Neural progenitor cell (in vitro differentiated cells): Measurements from ENCODE around the gene PCED1A. TPM values are rescaled to one million over a fixed set of nuclear protein-coding genes. Genes with fewer than 3 reads are reported as not detected.

Experiments
- DNase-seq: peaks from one replicate; pipeline ENCODE4 v3.0.0-alpha.2; 2016; ENCODE audit warnings: low spot score
- H2AFZ ChIP-seq: fragments of 200-600 bp; sonication (generic); replicated peaks from 2 replicates; pipeline ENCODE4 v1.6.1; 2016; ENCODE audit warnings: antibody characterized with exemption
- H3F3A ChIP-seq: fragments of 200-600 bp; sonication (generic); 2 replicates; pipeline ENCODE4 v1.6.1; 2016; ENCODE audit warnings: antibody characterized with exemption, low read depth
- H3K27ac ChIP-seq: fragments of 200-600 bp; sonication (generic); 2 replicates; pipeline ENCODE4 v1.5.1; 2016; ENCODE audit warnings: mild to moderate bottlenecking
- H3K27me3 ChIP-seq: fragments of 200-600 bp; sonication (generic); 2 replicates; pipeline ENCODE4 v1.6.1; 2016; ENCODE audit warnings: mild to moderate bottlenecking, moderate library complexity
- H3K36me3 ChIP-seq: fragments of 200-600 bp; sonication (generic); 2 replicates; pipeline ENCODE4 v1.5.1; 2016
- H3K4me1 ChIP-seq: fragments of 200-600 bp; sonication (generic); 2 replicates; pipeline ENCODE4 v1.6.1; 2016; ENCODE audit warnings: mixed run types
- H3K4me2 ChIP-seq: fragments of 200-600 bp; sonication (generic); 2 replicates; pipeline ENCODE4 v1.6.1; 2016
- H3K4me3 ChIP-seq: fragments of 200-600 bp; sonication (generic); 2 replicates; pipeline ENCODE4 v1.5.1; 2016
- H3K79me2 ChIP-seq: fragments of 200-600 bp; sonication (generic); 2 replicates; pipeline ENCODE4 v1.6.1; 2016; ENCODE audit warnings: low read depth
- H3K9ac ChIP-seq: fragments of 200-600 bp; sonication (generic); 2 replicates; pipeline ENCODE4 v1.6.1; 2016
- H3K9me3 ChIP-seq: fragments of 200-600 bp; sonication (generic); 2 replicates; pipeline ENCODE4 v1.5.1; 2016; ENCODE audit warnings: low read depth
- H4K20me1 ChIP-seq: fragments of 200-600 bp; sonication (generic); 2 replicates; pipeline ENCODE4 v1.6.1; 2016; ENCODE audit warnings: low read depth
- H3K27ac Mint-ChIP-seq: 3 replicates; pipeline ENCODE4 v1.8.0; 2021; ENCODE audit warnings: mixed read lengths
- H3K27me3 Mint-ChIP-seq: 2 replicates; pipeline ENCODE4 v1.8.0; 2022; ENCODE audit warnings: low read depth, mild to moderate bottlenecking, inconsistent platforms, moderate library complexity, mixed read lengths; ENCODE audit not compliant: insufficient read depth
- H3K36me3 Mint-ChIP-seq: 3 replicates; pipeline ENCODE4 v1.8.0; 2021; ENCODE audit warnings: mixed read lengths
- H3K4me1 Mint-ChIP-seq: 3 replicates; pipeline ENCODE4 v1.8.0; 2021; ENCODE audit warnings: mixed read lengths
- H3K4me3 Mint-ChIP-seq: 3 replicates; pipeline ENCODE4 v1.8.0; 2021; ENCODE audit warnings: mild to moderate bottlenecking, moderate library complexity, mixed read lengths
- H3K9me3 Mint-ChIP-seq: 3 replicates; pipeline ENCODE4 v1.8.0; 2020; ENCODE audit warnings: mixed read lengths
- EZH2 ChIP-seq: fragments of 200-600 bp; sonication (generic); IDR thresholded peaks from 2 replicates; pipeline ENCODE4 v1.6.1; 2017; ENCODE audit warnings: antibody characterized with exemption, mild to moderate bottlenecking, moderate library complexity
- EZH2phosphoT487 ChIP-seq: fragments of 200-600 bp; sonication (generic); IDR thresholded peaks from 2 replicates; pipeline ENCODE4 v1.6.1; 2017; ENCODE audit warnings: antibody characterized with exemption
- total RNA-seq: library from RNA; depleted of rRNA; stranded (reverse); fragments of >200 nt; gene quantifications from 2 replicates; pipeline ENCODE4 v1.2.3, GENCODE V29; 2015; ENCODE audit warnings: low replicate concordance
- TF ChIP-seq, protein P1 (sequence below): fragments of 200-600 bp; sonication (generic); IDR thresholded peaks from 2 replicates; pipeline ENCODE4 v1.5.1; 2017; ENCODE audit warnings: antibody characterized with exemption, mild to moderate bottlenecking

Gene PCED1A
- total RNA-seq, 1 donor from 2014 or later, result 14.6 TPM

GRCh38 chr20:2804852-2805688 lies 35.4 kb downstream of the PCED1A start:
- Histone ChIP-seq H3K9me3 (no peaks in the 10 kb centered on the region), H4K20me1 (no peaks in the 10 kb centered on the region), H3K9ac (no peak overlapping the region), H3K79me2 (peaks cover 3% of the 10 kb centered on the region), H3K4me2 (peak overlapping the region; percentile 72), H3K36me3 (no peaks in the 10 kb centered on the region), H3K4me3 (peak overlapping the region; percentile 34), H2AFZ (peak overlapping the region; percentile 57), H3K27me3 (peaks cover 80% of the 10 kb centered on the region), H3K27ac (no peak overlapping the region), H3F3A (peaks cover 10% of the 10 kb centered on the region), H3K4me1 (peaks cover 6% of the 10 kb centered on the region)
- TF ChIP-seq EZH2, result peak; percentile 73
- TF ChIP-seq, protein P1, sequence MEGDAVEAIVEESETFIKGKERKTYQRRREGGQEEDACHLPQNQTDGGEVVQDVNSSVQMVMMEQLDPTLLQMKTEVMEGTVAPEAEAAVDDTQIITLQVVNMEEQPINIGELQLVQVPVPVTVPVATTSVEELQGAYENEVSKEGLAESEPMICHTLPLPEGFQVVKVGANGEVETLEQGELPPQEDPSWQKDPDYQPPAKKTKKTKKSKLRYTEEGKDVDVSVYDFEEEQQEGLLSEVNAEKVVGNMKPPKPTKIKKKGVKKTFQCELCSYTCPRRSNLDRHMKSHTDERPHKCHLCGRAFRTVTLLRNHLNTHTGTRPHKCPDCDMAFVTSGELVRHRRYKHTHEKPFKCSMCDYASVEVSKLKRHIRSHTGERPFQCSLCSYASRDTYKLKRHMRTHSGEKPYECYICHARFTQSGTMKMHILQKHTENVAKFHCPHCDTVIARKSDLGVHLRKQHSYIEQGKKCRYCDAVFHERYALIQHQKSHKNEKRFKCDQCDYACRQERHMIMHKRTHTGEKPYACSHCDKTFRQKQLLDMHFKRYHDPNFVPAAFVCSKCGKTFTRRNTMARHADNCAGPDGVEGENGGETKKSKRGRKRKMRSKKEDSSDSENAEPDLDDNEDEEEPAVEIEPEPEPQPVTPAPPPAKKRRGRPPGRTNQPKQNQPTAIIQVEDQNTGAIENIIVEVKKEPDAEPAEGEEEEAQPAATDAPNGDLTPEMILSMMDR, result no peak
- peak; percentile 33 for TF ChIP-seq EZH2phosphoT487
- Mint-ChIP-seq H3K9me3 (peaks cover 14% of the 10 kb centered on the region), H3K27me3 (peaks cover 36% of the 10 kb centered on the region), H3K4me1 (peaks cover 18% of the 10 kb centered on the region), H3K27ac (no peak overlapping the region), H3K4me3 (no peak overlapping the region), H3K36me3 (no peaks in the 10 kb centered on the region)
- peak; percentile 40 for DNase-seq

- Histone ChIP-seq H3K79me2 (peaks cover 11% of the 10 kb centered on the region), H3K4me1 (peaks cover 13% of the 10 kb centered on the region), H3K36me3 (no peaks in the 10 kb centered on the region), H3F3A (peaks cover 19% of the 10 kb centered on the region), H3K27me3 (peaks cover 77% of the 10 kb centered on the region), H3K9me3 (no peaks in the 10 kb centered on the region), H2AFZ (peak overlapping the region; percentile 57), H3K27ac (no peak overlapping the region), H3K4me3 (peak overlapping the region; percentile 34), H3K9ac (no peak overlapping the region), H3K4me2 (peak overlapping the region; percentile 72), H4K20me1 (no peaks in the 10 kb centered on the region)
- H3K4me1 Mint-ChIP-seq, result peaks cover 26% of the 10 kb centered on the region
- no peak for DNase-seq
- H3K27ac Mint-ChIP-seq, result no peak overlapping the region
- H3K36me3 Mint-ChIP-seq, result no peaks in the 10 kb centered on the region
- H3K27me3 Mint-ChIP-seq, result peaks cover 36% of the 10 kb centered on the region
- H3K4me3 Mint-ChIP-seq, result peak overlapping the region; percentile 64
- H3K9me3 Mint-ChIP-seq, result peaks cover 14% of the 10 kb centered on the region
- TF ChIP-seq EZH2, result no peak
- no peak for TF ChIP-seq EZH2phosphoT487
- TF ChIP-seq, protein P1, result no peak
Measured at GRCh38 chr20:2804041-2804828, 36.2 kb downstream of the PCED1A start.

DNA sequence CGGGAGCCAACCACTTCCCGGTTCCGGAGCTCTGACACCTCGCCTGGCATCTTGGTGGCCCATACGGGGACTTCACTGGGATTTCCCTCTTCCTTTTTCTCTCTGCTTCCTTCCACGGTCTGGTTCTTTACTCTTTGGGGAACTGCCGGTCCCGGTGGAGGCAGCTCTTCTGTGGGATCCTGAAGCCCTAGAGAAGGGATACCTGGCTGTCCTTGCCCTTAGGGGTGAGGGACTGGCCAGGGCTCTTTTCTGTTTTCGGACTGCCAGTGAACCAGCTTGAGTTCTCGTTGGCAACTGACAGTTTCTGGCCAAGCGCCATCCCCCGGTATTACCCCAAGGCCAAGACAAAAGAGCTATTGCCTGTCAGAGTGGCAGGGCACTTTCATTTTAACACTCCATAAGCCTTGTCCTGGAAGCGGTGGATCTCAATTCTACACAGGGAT lies 39.1 kb downstream of the PCED1A start:
- Histone ChIP-seq H3K27me3 (peaks cover 55% of the 10 kb centered on the region), H2AFZ (peak overlapping the region; percentile 92), H3K27ac (no peak overlapping the region), H3K36me3 (no peaks in the 10 kb centered on the region), H3K79me2 (peaks cover 12% of the 10 kb centered on the region), H3K4me2 (peak overlapping the region; percentile 80), H3F3A (peaks cover 23% of the 10 kb centered on the region), H4K20me1 (no peaks in the 10 kb centered on the region), H3K4me1 (peaks cover 15% of the 10 kb centered on the region), H3K4me3 (peak overlapping the region; percentile 68), H3K9ac (no peak overlapping the region), H3K9me3 (no peaks in the 10 kb centered on the region)
- peaks cover 37% of the 10 kb centered on the region for H3K4me1 Mint-ChIP-seq
- peak overlapping the region; percentile 96 for H3K4me3 Mint-ChIP-seq
- peak overlapping the region; percentile 76 for H3K27ac Mint-ChIP-seq
- H3K27me3 Mint-ChIP-seq, result peaks cover 22% of the 10 kb centered on the region
- peaks cover 15% of the 10 kb centered on the region for H3K36me3 Mint-ChIP-seq
- H3K9me3 Mint-ChIP-seq, result peaks cover 4% of the 10 kb centered on the region
- TF ChIP-seq, protein P1, result no peak
- TF ChIP-seq EZH2phosphoT487, result no peak
- no peak for TF ChIP-seq EZH2
- DNase-seq, result peak; percentile 15
